HG02840 (cell line): ENCODE measurements around the gene SNCB.

ENCODE experiments used
- ATAC-seq: cut with Tn5 transposase; IDR thresholded peaks from one replicate; pipeline ENCODE4 v1.9.1; 2021; ENCODE audit warnings: mild to moderate bottlenecking, moderate library complexity, moderate number of reproducible peaks; ENCODE audit not compliant: unreplicated experiment, low FRiP score

Gene SNCB

DNA sequence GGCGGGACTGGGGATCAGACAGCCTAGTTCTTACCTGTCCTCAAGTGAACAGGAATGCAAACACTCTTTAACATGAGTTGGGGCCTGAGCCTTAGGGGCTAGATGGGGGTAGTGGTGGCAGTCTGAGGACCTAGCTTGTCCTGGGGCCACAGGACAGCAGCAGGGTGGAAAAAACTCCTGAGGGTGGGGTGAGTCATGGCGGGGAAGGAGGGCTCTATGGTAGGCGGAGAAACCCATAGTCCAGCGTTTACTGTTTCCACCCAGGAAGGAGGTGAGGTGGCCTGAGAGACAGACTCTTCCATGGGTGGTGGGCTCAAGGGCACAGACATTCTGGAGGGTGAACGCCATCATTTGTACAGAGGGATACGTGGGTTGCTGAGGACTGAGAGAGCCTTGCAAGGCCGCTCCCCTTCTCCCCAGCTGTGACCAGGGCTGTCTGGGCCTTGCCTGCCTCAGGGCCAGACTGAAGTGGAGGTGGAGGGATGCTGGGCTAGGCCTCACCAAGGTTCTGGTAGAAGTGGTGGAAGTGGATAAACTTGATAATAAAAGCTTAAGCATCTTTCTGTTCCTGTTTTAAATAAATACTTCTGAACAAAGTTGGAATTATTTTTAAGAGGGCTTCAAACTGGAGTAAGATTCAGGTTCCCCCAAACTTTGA is 15.8 kb upstream of the SNCB start:
- ATAC-seq: no peak

GRCh38 chr5:176644878-176645670 is 14.7 kb upstream of the SNCB start:
- ATAC-seq: no peak

- ATAC-seq: no peak
These were observed 14.0 kb upstream of the SNCB start for GRCh38 chr5:176644294-176644693.

DNA sequence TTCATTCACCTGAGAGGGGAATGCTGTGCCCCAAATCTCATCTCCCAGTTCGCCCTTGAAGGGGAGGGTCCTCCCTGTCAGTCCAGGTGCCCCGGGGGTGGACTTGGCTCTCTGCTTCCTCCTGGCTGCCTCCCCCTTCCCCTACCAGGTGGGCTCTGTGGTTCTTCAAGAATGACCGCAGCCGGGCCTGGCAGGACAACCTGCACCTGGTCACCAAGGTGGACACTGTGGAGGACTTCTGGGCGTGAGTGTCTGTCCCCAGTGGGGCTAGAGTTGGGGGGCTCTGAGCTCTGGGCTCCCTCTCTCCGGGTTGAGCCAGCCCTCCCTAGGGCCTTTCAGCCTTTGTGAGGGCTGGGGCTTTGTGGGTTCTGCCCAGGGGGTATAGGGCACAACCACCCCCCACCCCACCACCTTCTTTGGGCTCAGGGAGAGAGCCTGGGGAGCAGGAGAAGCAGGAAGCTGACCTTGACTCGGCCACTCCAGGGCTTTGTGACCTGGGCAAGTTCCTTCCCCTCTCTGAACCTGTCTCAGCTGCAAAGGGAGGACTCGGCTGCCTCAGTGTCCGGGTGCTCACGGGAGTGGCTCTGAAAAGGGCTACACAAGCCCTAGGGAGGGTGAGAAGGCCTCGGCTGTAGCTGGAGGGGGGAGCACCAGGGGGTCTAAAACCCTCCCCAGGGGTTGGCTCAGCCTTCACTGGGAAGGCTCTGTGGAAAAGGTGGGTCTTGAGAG is 13.3 kb upstream of the SNCB start:
- no peak for ATAC-seq

GRCh38 chr5:176642675-176643490 is 12.5 kb upstream of the SNCB start:
- ATAC-seq: no peak

DNA sequence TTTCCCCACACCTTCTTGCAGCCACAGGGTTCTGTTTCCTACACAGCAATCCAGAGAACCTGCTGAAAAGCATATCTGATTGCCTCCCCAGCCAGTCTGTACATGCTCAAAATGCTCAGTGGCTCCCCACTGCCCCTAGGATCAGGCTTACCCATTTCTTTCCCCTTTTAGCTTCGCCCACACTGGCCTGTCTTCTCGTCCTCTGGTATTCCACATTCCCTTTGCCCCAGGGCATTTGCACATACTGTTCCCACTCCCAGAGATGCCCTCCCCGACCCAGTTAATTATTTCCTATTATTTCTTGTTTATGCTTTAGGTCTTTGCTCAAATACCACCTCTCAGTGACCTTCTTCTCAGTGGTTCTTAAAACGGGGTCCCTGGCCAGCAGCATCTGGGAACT is 10.3 kb upstream of the SNCB start:
- no peak for ATAC-seq

DNA sequence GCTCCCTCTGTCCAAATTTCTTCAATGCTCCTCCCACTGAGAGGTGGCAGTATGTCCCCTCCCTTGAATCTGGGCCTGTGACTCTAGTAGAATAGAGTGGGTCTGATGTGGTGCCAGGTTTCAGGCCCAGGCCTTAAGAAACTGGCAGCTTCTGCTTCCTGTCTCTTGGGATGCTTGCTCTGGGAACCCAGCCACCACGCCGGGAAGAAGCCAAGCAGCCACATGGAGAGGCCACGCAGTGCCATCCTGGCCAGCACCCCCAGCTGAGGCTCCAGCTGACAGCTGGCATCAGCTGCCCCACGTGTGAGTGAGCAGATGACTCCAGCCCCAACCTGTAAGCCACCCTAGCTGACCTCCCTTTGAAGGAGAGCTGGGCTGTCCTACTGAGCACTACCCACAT is 9.6 kb upstream of the SNCB start:
- no peak for ATAC-seq

- no peak for ATAC-seq
These were observed 8.9 kb upstream of the SNCB start for GRCh38 chr5:176639208-176639607.

DNA sequence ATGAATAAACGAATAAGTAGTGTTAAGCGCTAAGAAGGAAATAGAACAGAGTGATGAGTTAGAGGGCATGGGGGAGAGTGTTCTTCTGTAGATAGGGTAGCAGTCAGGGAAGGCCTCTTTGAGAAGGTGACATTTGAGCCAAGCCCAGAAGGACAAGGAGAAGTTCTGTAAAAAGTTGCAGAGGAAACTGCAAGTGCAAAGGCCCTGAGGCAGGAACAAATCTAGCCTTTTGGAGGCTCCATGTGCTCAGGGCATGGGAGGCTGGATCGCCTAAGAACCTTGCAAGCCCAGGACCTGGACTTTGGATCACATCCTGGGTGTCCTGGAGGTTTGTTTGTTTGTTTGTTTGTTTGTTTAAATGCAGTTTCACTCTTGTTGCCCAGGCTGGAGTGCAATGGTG is 8.1 kb upstream of the SNCB start:
- ATAC-seq: no peak

DNA sequence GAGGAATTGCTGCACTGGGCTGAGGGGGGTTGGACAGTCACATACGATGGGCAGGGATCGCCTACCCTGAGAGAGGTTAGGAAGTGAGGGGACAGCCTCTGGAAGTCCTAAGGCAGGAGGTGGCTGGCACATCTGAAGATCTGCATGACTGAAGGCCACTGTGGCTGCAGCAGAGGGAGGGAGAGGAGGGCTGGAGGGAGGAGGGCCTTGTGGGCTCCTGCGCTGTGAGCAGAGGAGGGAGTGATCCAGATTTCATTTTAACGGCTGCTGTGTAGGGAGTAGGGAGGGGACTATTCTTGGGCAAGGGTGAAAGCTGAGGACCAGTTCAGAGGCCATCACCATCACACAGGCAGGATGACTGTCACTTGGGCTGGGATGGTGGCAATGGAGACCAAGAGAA is 7.2 kb upstream of the SNCB start:
- ATAC-seq: no peak

DNA sequence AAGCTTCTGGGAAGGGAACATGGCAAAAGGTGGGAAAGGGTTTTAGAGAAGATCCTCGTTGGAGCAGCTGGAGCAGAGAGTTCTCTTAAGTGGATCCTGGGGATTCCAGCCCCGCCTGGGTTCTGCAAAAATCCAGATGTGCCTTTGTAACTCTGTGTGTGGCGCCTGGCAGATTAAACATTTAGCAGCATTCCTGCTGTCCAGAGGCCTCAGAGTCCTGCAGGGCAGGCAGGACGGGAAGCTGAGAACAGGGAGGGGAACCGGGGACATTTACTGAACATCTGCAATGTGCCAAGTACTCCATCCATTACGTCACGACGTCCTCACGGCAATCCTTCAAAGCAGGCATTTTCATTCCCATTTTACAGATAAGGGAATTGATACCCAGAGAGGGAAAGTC is 6.1 kb upstream of the SNCB start:
- ATAC-seq: no peak

DNA sequence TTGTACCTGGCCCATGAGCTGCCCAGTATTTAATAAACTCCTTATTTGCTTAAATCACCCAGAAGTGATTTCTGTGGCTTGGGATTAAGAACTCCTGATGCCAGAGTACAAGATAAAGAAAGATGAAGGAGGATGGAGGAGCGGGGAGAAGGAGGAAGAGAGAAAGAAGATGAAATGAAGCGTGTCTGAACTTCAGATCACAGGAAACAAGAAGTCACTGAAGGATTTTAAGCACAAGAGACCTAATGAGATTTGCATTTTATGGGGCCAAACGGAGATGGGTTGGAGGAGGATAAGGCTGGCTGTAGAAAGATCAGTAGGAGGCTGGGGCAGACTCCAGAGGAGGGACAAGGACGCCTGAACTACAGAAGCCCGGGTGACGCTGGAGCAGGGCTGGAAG is 3.3 kb upstream of the SNCB start:
- ATAC-seq: no peak

- no peak for ATAC-seq
These were observed 2.4 kb upstream of the SNCB start for GRCh38 chr5:176632745-176633144.

GRCh38 chr5:176631383-176632200 is 1.3 kb upstream of the SNCB start:
- ATAC-seq: no peak

DNA sequence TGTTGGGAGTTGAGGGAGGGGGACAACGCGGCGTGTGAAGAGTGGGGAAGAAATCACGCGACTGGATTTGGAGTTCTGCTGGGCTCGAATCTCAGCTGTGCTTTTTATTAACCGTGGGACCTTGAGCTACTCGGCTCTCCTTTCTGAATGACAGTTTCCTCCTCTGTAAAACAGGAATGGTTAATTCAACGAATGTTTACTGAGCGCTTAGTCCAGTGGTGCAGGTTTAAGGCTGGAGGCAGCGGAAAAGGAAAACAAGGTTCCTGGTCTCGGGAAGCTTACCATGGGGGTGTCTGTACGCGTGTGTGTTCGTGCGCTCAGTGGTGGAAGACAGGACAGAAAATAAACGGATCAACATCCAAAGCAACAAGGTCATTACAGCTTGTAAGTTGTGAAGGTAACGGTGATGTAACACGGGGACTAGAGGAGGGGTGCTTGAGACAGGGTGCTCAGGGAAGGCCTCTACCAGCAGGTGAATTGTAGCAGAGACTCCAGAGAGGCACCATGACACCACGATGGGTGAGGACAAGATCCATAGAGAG is 418 bp upstream of the SNCB start:
- ATAC-seq: no peak

DNA sequence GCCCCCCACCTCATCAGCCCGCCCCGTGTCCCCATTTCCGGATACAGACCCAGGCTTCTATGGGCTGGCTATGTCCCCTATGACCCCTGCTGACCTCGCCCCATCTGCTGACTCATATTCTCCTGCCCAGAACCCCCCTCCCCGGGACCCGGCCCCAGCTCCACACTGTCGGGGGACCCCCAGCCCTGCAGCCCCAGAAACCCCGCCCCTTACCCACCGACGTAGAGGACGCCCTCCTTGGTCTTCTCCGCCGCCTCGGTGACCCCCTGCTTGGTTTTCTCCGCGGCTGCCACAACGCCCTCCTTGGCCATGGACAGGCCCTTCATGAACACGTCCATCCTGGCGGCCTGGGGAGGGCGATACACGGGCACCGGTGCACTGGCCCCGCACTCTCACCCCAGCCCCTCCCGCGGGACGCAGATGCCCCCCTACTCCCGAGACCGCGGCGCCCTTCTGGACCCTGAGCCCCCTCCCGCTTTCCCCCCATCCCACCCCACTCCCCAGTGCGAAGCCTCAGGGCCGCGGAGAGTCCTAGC is 949 bp downstream of the SNCB start:
- ATAC-seq: no peak

DNA sequence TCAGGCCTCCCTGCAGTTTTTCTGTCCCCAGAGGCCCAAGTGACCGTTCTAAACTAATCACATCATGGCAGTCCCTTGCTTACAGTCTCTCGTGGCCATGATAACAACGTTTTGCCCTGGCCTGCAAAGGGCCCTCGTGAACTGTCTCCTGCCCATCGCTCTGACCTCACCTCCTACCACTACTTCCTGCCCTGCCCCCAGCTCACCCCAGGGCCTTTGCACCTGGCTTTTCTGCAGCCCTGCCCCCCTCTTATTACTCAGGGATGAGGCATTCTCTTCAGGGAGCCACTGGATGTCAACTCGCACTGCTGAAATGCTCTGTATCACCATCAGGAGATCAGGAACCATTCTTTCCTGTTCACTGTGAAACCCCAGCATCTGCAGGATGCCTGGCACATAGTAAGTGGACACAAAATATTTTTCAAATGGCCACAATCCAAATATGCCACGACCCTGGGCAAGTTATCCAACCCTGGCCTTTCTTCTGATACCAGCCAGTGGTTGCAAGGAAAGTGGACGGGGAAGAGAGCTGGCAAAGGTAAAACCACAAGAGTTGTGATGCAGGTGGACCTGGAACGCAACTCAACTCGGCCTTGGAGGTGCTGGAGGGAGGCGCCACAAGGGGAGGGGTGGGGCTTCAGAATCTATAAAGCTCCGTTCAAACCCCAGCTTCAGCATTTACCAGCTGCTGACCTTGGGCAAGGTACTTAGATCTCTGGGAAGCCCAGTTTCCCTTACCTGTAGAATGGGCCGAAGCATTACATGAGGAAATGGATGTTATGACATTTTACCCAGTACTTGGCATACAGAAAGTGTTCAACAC is 1.7 kb downstream of the SNCB start:
- no peak for ATAC-seq

- no peak for ATAC-seq
These were observed 2.8 kb downstream of the SNCB start for GRCh38 chr5:176627582-176627981.

DNA sequence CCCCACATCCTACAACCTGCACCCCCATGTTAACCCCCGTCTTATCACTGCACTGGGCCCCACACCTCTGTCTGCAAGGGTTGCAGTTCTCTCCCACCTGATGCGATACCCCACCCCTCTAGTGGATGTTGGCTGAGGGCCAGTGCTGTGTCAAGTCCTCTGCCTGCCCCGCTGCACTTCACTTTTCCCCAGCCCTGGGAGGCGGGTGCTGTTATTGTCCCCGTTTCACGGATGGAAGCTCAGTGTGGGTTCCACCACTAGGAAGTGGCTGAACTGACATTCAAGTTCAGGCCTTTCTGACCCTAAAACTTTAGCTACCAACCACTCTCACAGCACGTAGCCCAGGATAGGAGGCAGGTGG is 3.5 kb downstream of the SNCB start:
- no peak for ATAC-seq
